Thyroid gland (tissue), 4 donors: Measurements from ENCODE around the gene COL21A1.

ENCODE experiments used
- POLR2A ChIP-seq, 2 donors: fragments of 450-650 bp; IDR thresholded peaks; one replicate each; pipeline ENCODE4 v1.6.1; 2017; ENCODE audit warnings: antibody characterized with exemption in 2 of 2, mild to moderate bottlenecking in 2 of 2, moderate library complexity in 1 of 2
- TF ChIP-seq, protein P1 (sequence below), 6 experiments: fragments of 200-600 bp in 3 of 6; fragments of 450-650 bp in 3 of 6; sonication (generic) in 3 of 6; IDR thresholded peaks; one replicate each; pipeline ENCODE4 v1.5.1; 2016 to 2019; ENCODE audit warnings: antibody characterized with exemption in 6 of 6, mild to moderate bottlenecking in 2 of 6, inconsistent platforms in 1 of 6, moderate library complexity in 1 of 6

DNA sequence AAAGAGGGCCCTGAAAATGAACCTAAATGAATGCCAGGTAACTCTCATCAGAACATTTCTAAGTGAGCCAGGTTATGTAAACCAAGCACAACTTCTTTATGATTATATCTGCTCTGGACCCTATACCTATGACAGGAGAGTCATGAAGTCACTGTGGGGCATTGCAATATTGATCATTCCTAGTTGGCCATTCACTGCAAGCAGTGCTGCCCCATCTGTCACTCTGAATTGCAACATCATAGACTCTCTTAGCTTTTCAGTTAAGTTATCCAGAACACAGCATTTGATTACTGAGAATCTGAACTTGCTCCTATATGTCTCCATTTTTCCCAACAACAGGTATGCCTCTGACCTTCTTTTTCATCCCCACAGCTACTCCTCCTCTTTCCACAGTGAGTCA is 3.3 kb downstream of the COL21A1 start:
- TF ChIP-seq, protein P1, sequence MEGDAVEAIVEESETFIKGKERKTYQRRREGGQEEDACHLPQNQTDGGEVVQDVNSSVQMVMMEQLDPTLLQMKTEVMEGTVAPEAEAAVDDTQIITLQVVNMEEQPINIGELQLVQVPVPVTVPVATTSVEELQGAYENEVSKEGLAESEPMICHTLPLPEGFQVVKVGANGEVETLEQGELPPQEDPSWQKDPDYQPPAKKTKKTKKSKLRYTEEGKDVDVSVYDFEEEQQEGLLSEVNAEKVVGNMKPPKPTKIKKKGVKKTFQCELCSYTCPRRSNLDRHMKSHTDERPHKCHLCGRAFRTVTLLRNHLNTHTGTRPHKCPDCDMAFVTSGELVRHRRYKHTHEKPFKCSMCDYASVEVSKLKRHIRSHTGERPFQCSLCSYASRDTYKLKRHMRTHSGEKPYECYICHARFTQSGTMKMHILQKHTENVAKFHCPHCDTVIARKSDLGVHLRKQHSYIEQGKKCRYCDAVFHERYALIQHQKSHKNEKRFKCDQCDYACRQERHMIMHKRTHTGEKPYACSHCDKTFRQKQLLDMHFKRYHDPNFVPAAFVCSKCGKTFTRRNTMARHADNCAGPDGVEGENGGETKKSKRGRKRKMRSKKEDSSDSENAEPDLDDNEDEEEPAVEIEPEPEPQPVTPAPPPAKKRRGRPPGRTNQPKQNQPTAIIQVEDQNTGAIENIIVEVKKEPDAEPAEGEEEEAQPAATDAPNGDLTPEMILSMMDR (IDR thresholded peaks at IDR 0.05), result no peak
- TF ChIP-seq POLR2A (IDR thresholded peaks at IDR 0.05), result no peak
